Panc1 (cell line): ENCODE data around the gene RNF167. TPM values are rescaled to one million over a fixed set of nuclear protein-coding genes. Genes with fewer than 3 reads are reported as not detected.

Experiments
- ATAC-seq: fragments of 200-7000 bp; cut with Tn5 transposase; 2 replicates; pipeline ENCODE4 v1.9.1; 2020; ENCODE audit warnings: mild to moderate bottlenecking, moderate library complexity
- BruUV-seq: library from RNA; stranded (reverse); fragments of 400-500 nt; replicated peaks from 2 replicates; lab custom pipeline; 2021; lab: Mats Ljungman, UMichigan
- CTCF ChIA-PET: fragments of 300-600 bp; sonication (Branson Sonifier 250); formaldehyde crosslinking; loops from one replicate; lab custom pipeline; 2022; ENCODE audit warnings: antibody characterized with exemption; lab: Charles Lee
- POLR2A ChIA-PET: fragments of 300-600 bp; sonication (Branson Sonifier 250); formaldehyde crosslinking; loops from one replicate; lab custom pipeline; 2022; ENCODE audit warnings: antibody characterized with exemption; lab: Charles Lee
- DNase-seq: peaks from one replicate; pipeline ENCODE4 v3.0.0-alpha.2; 2010; ENCODE audit warnings: low read depth, low spot score
- H3K27ac ChIP-seq: 2 replicates; pipeline ENCODE4 v1.5.1; 2011; ENCODE audit warnings: mild to moderate bottlenecking, low read length, inconsistent platforms
- H3K27me3 ChIP-seq: fragments of 200-500 bp; sonication (Bioruptor generic); 2 replicates; pipeline ENCODE4 v1.6.0; 2014; ENCODE audit warnings: low read length, inconsistent platforms; ENCODE audit not compliant: control insufficient read depth, insufficient read depth
- H3K36me3 ChIP-seq: fragments of 200-500 bp; sonication (Bioruptor generic); 2 replicates; pipeline ENCODE4 v1.5.1; 2014; ENCODE audit warnings: inconsistent platforms, mild to moderate bottlenecking, low read length, moderate library complexity; ENCODE audit not compliant: control insufficient read depth, insufficient read depth
- H3K4me1 ChIP-seq: 2 replicates; pipeline ENCODE4 v1.5.1; 2011; ENCODE audit warnings: inconsistent platforms, mild to moderate bottlenecking, low read length, moderate library complexity; ENCODE audit not compliant: control insufficient read depth, insufficient read depth
- H3K4me3 ChIP-seq, 2 experiments: 2 replicates each; pipeline ENCODE4 v1.5.1; 2011 to 2012; ENCODE audit warnings: low read depth in 2 of 2, low read length in 2 of 2, mild to moderate bottlenecking in 2 of 2, inconsistent platforms in 1 of 2, moderate library complexity in 1 of 2
- H3K9me3 ChIP-seq: fragments of 200-500 bp; sonication (Bioruptor generic); 2 replicates; pipeline ENCODE4 v1.5.1; 2014; ENCODE audit warnings: low read depth, mild to moderate bottlenecking, inconsistent platforms, low read length, moderate library complexity; ENCODE audit not compliant: control insufficient read depth, insufficient read depth
- POLR2AphosphoS5 ChIP-seq: IDR thresholded peaks from 2 replicates; pipeline ENCODE4 v1.6.1; 2012; ENCODE audit warnings: mild to moderate bottlenecking, low read depth, low read length, moderate library complexity
- SIN3A ChIP-seq: IDR thresholded peaks from 2 replicates; pipeline ENCODE4 v1.6.1; 2012; ENCODE audit warnings: low read depth, mild to moderate bottlenecking, low read length, moderate library complexity, borderline replicate concordance; ENCODE audit not compliant: insufficient read depth
- in situ Hi-C: cut with HindIII; loops from 2 replicates; pipeline ENCODE4 v1.10.0; 2016; ENCODE audit warnings: low sequenced_read_pairs, low pct_unique_long_range_greater_than_20kb
- intact Hi-C: fragments of 100-400 bp; cut with micrococcal nuclease; formaldehyde crosslinking; loops from one replicate; pipeline ENCODE4 v1.10.0; 2022; ENCODE audit not compliant: unreplicated experiment
- total RNA-seq: library from RNA; stranded (reverse); gene quantifications from one replicate; pipeline ENCODE4 v1.2.1, GENCODE V29; 2021; ENCODE audit not compliant: unreplicated experiment
- TF ChIP-seq, protein P1 (sequence below): fragments of 450-650 bp; IDR thresholded peaks from 2 replicates; pipeline ENCODE4 v1.5.1; 2017; ENCODE audit warnings: mild to moderate bottlenecking
- TF ChIP-seq, protein P2 (sequence below), 2 experiments: IDR thresholded peaks; 2 replicates each; pipeline ENCODE4 v1.6.1; 2011 to 2012; ENCODE audit warnings: low read depth in 2 of 2, control low read depth in 1 of 2, low read length in 1 of 2, mild to moderate bottlenecking in 1 of 2, moderate library complexity in 1 of 2; ENCODE audit not compliant: insufficient read depth in 1 of 2

The RNF167 gene
- total RNA-seq, 1 experiment from 2014 or later = 95.8 TPM

DNA sequence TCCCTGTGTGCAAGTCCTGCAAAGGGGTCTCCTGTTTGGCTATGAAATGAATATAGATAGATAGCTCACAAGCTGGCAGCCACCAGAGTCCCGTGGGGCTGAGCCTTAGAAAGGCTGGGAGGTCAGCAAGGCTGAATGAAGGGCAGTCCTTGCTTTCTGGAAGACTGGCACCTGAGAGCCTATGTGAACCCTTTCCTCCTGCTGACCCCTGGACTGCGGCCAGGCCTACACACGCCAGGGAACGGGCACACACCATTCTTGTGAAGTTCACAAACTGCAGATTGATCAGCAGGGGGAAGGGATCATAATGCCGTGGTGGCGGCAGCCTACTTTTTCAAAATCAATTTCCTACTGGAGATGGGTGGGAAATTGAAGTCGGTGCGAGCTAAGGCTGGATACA is 41.7 kb upstream of the RNF167 start:
- no TSS peak for BruUV-seq
- Histone ChIP-seq H3K27me3 (no peaks in the 10 kb centered on the region), H3K4me3 (no peak overlapping the region), H3K4me1 (no peaks in the 10 kb centered on the region; the same call in 1 of the 2 replicates), H3K9me3 (no peaks in the 10 kb centered on the region), H3K27ac (no peak overlapping the region), H3K36me3 (no peaks in the 10 kb centered on the region)
- TF ChIP-seq, protein P1, sequence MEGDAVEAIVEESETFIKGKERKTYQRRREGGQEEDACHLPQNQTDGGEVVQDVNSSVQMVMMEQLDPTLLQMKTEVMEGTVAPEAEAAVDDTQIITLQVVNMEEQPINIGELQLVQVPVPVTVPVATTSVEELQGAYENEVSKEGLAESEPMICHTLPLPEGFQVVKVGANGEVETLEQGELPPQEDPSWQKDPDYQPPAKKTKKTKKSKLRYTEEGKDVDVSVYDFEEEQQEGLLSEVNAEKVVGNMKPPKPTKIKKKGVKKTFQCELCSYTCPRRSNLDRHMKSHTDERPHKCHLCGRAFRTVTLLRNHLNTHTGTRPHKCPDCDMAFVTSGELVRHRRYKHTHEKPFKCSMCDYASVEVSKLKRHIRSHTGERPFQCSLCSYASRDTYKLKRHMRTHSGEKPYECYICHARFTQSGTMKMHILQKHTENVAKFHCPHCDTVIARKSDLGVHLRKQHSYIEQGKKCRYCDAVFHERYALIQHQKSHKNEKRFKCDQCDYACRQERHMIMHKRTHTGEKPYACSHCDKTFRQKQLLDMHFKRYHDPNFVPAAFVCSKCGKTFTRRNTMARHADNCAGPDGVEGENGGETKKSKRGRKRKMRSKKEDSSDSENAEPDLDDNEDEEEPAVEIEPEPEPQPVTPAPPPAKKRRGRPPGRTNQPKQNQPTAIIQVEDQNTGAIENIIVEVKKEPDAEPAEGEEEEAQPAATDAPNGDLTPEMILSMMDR = no peak
- ATAC-seq = no peak
- ChIA-PET POLR2A (no interaction called here), CTCF (no interaction called here)
- intact Hi-C loops (no loop called here), in situ Hi-C loops (no loop called here)
- DNase-seq = no peak

DNA sequence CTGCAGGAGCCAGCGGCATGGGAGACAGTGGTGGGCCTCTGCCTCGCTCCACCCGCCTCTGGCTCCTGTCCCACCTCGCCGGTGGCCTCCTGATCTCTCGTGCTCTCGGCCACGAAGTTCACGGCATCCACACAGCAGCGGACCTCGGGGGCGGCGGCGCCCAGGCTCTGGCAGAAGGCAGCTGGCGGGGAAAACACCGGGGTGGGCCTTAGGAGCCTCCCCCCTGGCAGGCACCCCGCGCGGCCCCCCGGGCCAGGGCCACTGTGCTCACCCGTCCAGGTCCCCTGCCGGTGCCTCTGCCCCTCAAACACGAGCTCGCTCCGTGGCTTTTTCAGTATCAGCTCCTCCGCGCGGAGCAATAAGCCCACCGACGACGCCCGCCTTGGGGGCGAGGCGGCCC is 41.1 kb upstream of the RNF167 start:
- H3K27ac ChIP-seq = no peak overlapping the region
- H3K36me3 ChIP-seq = no peaks in the 10 kb centered on the region
- in situ Hi-C loops (no loop called here), intact Hi-C loops (no loop called here)
- H3K9me3 ChIP-seq = no peaks in the 10 kb centered on the region
- peak overlapping the region; percentile 44 to 61 for H3K4me3 ChIP-seq
- TF ChIP-seq POLR2AphosphoS5 (no peak), SIN3A (no peak)
- TF ChIP-seq, protein P1 = no peak
- POLR2A ChIA-PET = no interaction called here
- no peak for ATAC-seq
- H3K27me3 ChIP-seq = no peaks in the 10 kb centered on the region
- BruUV-seq = no TSS peak
- CTCF ChIA-PET = interaction anchor here (0.8 kb wide), 1 partner anchor 10 kb away, joined by 4 read pairs; no protein-coding TSS in a partner anchor
- H3K4me1 ChIP-seq = no peaks in the 10 kb centered on the region; the same call in 1 of the 2 replicates
- DNase-seq = no peak

DNA sequence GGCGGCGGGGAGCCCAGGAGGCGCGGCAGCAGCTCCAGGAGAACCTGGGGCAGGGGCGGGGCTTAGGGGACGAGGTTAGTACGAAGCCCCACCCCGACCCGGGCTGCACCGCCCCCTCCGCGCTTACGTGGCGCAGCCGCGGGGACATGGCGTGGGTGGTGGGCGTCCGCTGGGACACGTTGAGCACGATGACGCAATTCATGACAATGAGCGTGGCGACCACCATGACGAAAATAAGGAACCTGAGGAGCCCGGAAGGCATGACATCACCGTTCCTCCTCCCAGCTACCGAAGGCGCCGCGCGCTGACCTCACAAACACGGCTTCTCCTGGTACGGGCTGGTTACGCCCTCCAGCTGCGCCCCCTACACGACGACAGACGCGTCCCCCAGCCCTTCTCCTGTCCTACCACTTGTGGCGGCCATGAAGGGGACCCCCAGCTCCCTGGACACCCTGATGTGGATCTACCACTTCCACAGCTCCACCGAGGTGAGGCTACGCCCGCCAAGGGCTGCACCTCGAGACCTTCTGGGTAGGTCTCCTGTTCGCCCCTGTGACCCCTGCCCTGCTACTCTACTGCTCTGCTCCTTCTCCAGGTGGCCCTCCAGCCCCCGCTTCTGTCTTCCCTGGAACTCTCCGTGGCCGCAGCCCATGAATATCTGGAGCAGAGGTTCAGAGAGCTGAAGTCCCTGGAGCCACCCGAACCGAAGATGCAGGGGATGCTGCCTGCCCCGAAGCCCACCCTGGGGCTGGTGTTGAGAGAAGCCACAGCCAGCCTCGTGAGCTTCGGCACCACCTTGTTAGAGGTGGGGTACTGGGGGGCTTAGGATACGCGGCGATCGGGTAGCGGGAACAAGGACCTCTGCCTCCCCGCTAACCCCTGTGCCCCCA is 40.5 kb upstream of the RNF167 start, which contains the start of gene C17orf107:
Gene C17orf107, plus strand, starts transcription at position 196 of the 890 bp plus-strand sequence. Its CDS starts 227 bp downstream, at position 423.
- no TSS peak for BruUV-seq
- peak; percentile 81 for ATAC-seq

More for the DNA sequence above, 40.5 kb upstream of the RNF167 start, which contains the start of gene C17orf107:
- Histone ChIP-seq H3K27me3 (no peaks in the 10 kb centered on the region), H3K4me3 (peak within 1 kb of the TSS; percentile 44 to 61), H3K4me1 (no peaks in the 10 kb centered on the region; the same call in 1 of the 2 replicates), H3K36me3 (no peaks in the 10 kb centered on the region), H3K9me3 (no peaks in the 10 kb centered on the region), H3K27ac (peak within 1 kb of the TSS; percentile 54; the same call in 1 of the 2 replicates)
- 0 out of 2 replicates have a peak, but pooled peaks have one; percentile 48 for TF ChIP-seq SIN3A
- TF ChIP-seq, protein P2, sequence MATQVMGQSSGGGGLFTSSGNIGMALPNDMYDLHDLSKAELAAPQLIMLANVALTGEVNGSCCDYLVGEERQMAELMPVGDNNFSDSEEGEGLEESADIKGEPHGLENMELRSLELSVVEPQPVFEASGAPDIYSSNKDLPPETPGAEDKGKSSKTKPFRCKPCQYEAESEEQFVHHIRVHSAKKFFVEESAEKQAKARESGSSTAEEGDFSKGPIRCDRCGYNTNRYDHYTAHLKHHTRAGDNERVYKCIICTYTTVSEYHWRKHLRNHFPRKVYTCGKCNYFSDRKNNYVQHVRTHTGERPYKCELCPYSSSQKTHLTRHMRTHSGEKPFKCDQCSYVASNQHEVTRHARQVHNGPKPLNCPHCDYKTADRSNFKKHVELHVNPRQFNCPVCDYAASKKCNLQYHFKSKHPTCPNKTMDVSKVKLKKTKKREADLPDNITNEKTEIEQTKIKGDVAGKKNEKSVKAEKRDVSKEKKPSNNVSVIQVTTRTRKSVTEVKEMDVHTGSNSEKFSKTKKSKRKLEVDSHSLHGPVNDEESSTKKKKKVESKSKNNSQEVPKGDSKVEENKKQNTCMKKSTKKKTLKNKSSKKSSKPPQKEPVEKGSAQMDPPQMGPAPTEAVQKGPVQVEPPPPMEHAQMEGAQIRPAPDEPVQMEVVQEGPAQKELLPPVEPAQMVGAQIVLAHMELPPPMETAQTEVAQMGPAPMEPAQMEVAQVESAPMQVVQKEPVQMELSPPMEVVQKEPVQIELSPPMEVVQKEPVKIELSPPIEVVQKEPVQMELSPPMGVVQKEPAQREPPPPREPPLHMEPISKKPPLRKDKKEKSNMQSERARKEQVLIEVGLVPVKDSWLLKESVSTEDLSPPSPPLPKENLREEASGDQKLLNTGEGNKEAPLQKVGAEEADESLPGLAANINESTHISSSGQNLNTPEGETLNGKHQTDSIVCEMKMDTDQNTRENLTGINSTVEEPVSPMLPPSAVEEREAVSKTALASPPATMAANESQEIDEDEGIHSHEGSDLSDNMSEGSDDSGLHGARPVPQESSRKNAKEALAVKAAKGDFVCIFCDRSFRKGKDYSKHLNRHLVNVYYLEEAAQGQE (IDR thresholded peaks at IDR 0.05; ENCODE audit: insufficient read depth in 1 of 2, low read depth in 2 of 2, low read length in 1 of 2) = no peak
- ChIA-PET POLR2A (no interaction called here), CTCF (interaction anchor here (0.5 to 0.8 kb wide), 2 partner anchors 9 to 156 kb away, joined by 4 to 7 read pairs; no protein-coding TSS in a partner anchor)
- in situ Hi-C loops (no loop called here), intact Hi-C loops (no loop called here)
- DNase-seq = no peak
